Esophagus muscularis mucosa (tissue), 4 donors: ENCODE results near the gene DKK1.

Source experiments
- CTCF ChIP-seq, 3 experiments: fragments of 200-600 bp in 2 of 3; fragments of 450-650 bp in 1 of 3; sonication (generic) in 2 of 3; IDR thresholded peaks; one replicate each; pipeline ENCODE4 v1.5.1; 2017 to 2019; ENCODE audit warnings: antibody characterized with exemption in 3 of 3, mild to moderate bottlenecking in 2 of 3, moderate library complexity in 1 of 3
- EP300 ChIP-seq: sonication (generic); formaldehyde crosslinking; IDR thresholded peaks from one replicate; pipeline ENCODE4 v1.6.1; 2017; ENCODE audit warnings: antibody characterized with exemption
- POLR2A ChIP-seq: fragments of 450-650 bp; IDR thresholded peaks from one replicate; pipeline ENCODE4 v1.6.1; 2017; ENCODE audit warnings: antibody characterized with exemption, moderate library complexity, mild to moderate bottlenecking, low read depth
- POLR2AphosphoS5 ChIP-seq, 2 donors: sonication (generic); formaldehyde crosslinking; IDR thresholded peaks; one replicate each; pipeline ENCODE4 v1.6.1; 2017; ENCODE audit warnings: antibody characterized with exemption in 2 of 2

- TF ChIP-seq POLR2A (no peak), CTCF (IDR thresholded peaks at IDR 0.05) (no peak), POLR2AphosphoS5 (IDR thresholded peaks at IDR 0.05) (no peak), EP300 (no peak)
Observed at GRCh38 chr10:52322323-52322722, 8.2 kb downstream of the DKK1 start.
